Measurements from ENCODE around the gene ABCF2. TPM values are rescaled to one million over a fixed set of nuclear protein-coding genes. Genes with fewer than 3 reads are reported as not detected.
A peak's percentile ranks its signal among the peaks of the same experiment; 100 is the strongest.

Gene ABCF2
- total RNA-seq (ENCODE audit: insufficient read depth, low replicate concordance): 12.8 TPM

DNA sequence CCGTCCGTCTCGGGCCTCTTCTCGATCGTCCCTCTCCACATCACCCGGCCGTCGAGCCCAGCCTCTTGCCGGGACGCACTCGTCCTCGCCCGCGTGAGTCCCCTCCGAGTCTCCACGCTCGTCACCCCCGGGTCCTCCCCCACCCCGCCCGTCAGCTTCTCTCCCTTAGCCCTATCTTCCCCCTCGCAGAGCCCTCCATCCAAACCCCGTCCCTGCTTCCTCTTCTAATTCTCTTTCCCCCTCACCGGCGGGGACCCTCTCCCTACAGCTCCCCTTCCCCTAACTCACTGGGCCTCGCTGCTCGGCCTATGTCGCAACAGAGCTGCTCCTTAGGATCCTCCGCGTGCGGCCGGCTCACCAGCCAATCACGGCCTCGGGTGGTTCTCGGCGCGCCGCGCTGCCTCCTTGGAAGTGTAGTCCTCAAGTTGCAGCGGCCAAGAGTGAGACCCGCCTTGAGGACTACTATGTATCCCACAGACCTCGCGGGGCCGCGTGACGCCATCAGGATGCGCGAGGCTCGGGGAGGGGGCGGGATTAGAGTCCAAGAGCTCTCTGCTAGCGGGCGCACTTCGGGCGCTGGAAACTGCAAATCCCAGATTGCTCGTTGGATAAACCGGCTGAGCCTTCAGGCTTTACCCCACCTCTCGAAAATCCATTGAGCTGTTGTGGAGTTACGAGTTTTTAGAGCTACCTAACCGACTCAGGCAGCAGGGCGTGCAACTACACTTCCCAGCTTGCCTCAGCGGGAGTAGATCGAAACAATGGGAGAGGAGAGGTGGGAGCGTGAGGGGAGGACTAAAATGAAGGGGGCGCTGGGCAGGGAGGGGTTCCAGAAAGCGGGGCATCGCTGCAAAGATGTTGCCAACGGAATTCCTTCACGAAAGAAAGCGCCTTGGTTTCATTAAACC, at the start of gene ABCF2:
Gene ABCF2 (minus strand): TSS at position 331 of the 908 bp plus-strand sequence. CDS start 747 bp downstream, outside the sequence.
- peak; percentile 99 for DNase-seq (ENCODE audit: low spot score)

- no peak for DNase-seq (ENCODE audit: low spot score)
These were observed 49.0 kb upstream of the ABCF2 start for GRCh38 chr7:151275813-151276577.

DNA sequence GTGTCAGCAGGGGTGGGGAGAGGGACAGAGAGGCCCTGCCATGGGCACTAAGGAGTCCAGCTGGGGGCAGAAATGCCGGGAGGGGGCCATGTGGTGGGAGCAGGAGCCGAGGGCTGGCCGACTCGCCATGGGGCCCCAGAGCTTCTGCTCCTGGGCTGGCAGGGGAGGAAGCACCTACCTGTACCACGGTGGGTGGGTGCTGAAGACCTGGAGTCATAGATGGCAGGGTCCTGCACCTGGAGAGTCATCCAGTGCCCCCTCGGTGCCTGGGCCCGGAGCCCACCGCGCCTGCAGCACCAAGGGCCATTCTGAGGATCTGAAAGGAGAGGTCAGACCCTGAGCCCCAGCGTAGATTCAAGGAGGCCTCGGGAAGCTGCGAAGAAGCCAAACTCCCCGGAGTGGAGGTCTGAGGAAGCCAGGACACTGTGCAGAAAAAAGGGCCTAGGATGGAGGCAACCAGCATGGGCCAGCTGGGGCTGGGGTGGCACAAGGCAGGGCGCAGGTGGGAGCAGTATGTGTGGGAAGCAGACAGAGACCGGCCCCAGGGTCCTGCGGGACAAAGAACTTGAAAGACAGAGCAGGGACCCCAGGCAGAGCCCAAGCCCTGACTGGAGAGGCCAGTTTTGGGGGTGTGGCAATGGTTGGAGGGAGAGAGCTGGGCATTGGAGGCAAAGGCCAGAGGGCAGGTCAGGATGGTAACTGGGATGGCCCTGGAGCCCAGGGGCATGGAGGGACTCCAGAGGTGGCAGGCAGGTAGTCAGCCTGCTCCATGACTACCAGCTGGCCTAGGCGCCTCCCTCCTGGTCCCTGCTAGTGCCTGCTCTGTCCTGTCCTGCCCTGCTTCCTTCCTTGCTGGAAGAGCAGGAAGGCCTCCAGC, 48.2 kb upstream of the ABCF2 start:
- no peak for DNase-seq (ENCODE audit: low spot score)

DNA sequence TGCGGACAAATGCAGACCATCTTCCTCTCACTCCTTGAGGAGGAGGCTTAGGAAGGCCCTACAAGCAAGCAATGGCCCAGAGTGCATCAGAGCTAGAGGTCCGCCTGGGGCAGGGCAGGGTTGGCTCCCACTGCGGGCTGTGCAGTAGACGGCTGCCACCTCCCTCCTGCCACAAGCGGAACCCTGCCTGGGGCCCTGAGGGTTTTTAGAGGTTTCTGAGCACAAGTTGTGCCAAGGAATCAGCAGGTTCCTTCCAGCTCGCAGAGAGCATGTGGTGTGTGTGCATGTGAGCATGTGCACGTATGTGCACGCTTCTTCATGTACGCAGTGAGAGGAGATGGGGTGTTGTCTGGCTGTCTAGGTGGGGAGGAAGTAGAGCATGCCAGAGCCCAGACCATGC, 47.4 kb upstream of the ABCF2 start:
- no peak for DNase-seq (ENCODE audit: low spot score)

DNA sequence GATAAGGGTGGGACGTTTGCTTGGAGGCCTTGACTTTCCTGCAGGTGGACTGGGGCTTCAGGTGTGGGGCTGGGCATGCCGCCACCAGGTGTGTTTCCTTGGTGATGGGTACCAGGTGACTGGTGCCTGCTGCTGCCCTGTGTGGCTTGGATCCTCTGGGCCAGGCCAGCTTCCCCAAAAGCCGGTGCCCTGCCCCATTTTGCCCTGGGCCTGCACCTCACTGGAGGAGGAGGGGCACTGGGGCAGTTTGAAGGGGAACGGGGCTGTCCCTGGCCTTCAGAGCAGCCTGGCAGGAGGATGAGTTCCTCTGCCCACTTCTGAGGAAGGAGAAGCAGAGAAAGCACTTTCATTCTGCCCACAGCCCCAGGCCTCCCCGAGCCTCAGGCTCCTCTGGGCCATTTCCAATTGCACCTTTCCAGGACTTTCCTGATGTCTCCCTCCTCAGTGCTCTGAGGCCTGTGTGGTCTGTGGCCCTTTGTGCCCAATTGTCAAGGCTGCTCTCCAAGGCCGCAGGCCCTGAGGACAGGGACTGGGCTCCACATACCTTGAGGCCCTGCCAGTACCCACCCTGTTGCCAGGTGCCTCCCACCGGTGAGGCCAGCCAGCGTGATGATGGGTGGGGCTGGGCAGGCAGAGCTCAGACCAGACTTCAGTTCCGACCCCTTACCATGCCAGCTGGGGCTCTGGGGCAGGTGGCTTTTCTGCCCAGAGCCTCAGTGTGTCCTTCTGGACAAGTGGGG, 46.8 kb upstream of the ABCF2 start:
- DNase-seq (ENCODE audit: low spot score): no peak

GRCh38 chr7:151272877-151273276, 45.9 kb upstream of the ABCF2 start:
- no peak for DNase-seq (ENCODE audit: low spot score)

DNA sequence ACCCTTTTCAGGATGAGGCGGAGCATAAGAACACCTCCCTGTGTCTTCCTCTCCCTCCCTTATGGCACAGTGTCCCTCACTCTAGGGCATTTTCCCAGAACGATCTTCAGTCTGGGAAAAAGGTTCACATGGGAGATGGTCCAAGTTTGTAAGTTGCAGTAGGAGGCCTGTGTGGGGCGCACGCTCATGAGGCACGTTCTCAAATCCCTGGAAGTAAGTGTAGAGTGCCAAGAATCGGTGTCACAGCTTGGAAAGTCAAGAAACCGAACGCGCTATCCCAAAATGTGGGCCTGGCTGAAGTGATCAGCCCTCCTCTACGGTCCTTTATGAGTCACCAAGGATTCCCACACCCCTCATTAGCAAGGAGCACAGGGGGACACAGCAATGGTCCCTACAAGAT, 45.4 kb upstream of the ABCF2 start:
- no peak for DNase-seq (ENCODE audit: low spot score)

DNA sequence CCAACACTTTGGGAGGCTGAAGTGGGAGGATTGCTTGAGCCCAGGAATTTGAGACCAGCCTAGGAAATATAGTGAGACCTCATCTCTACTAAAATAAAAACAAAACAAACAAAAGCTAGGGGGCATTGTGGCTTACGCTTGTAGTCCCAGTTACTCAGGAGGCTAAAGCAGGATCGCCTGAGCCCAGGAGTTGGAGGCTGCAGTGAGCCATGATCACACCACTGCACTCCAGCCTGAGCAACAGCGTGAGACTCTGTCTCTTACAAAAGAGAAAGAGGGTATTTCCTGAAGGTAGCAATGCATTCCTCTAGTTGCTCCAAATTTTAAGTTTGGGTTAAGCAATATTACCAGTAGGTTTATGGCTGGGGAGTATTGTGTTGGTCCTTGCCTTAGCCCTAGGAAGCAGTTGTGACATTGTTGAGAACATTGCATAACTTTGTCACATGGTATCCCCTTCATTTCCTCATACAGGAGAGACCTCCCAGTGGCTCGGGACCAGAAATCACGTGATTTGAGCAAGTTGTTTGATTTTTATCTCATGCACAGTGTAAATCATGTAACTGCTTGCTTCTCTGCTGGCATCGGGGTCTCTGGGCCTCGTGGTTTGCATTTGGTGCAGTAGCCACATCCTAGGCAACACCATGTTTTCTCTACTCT, 44.8 kb upstream of the ABCF2 start:
- peak; percentile 31 for DNase-seq (ENCODE audit: low spot score)

GRCh38 chr7:151269511-151269910, 42.5 kb upstream of the ABCF2 start:
- DNase-seq (ENCODE audit: low spot score): no peak

DNA sequence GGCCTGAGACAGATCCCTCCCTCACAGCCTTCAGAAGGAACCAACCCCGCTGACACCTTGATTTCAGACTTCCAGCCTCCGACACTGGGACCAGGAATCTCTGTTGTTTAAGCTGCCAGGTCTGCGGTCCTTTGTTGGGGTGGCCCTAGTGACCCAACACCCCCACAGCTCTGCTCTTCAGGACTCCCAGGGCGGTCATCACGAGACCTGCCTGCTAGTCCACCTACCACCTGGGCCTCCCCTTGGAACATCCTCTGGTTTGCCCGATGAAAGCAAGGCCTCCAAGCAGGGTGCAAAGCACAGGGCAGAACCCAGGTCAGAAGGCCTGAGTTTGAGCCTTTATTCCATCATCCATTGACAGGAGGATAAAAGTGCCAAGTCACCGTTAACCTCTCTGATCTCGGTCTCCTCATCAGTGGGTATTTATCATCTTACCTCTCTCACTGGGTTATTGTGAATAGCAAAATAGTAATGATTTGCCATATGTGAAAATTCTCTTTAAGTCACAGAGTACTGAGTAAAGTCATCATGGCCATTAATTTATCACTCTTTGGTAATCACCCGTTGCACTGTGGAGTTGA, 38.4 kb upstream of the ABCF2 start:
- DNase-seq (ENCODE audit: low spot score): no peak

DNA sequence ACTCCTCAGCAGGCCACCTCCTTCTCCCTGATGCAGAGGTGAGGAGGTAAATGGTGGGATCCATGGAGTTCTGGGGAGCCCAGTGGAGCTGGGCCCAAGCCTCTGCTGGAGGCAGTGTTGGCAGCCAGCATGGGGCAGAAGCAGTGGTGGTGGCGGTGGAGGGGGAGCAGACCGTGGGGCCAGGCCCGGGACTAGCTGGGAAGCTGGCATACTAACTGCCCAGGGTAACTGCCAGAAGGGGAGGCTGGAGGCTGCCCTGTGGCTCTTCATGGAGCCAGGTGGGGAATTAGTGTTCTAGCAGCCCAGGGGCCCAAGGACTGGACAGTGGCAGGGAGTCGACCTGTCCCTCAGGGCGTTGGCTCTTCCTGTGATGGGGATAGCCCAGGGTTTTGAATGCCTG, 37.6 kb upstream of the ABCF2 start:
- no peak for DNase-seq (ENCODE audit: low spot score)

- peak; percentile 88 for DNase-seq (ENCODE audit: low spot score)
These were observed 34.5 kb upstream of the ABCF2 start for GRCh38 chr7:151261529-151261928.

DNA sequence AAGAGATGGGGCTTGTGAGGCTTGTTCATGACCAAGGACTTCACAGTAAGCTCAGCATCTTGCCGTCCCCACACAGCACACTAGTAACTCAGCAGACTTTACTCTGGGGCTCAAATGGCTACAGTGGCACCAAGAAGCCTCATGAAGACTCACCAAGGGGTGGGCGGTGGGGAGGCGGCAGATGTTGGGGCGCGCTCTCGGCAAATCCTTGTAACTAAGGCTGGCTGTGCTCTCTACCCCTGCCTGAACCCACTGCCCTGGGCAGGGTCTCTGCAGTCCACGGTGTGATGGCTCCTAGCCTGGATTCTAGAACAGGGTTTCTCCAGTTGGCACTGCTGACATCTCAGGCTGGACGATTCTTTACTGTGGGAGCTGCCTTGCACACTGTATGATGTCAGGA, 33.9 kb upstream of the ABCF2 start:
- no peak for DNase-seq (ENCODE audit: low spot score)

- DNase-seq (ENCODE audit: low spot score): no peak
These were observed 33.5 kb upstream of the ABCF2 start for GRCh38 chr7:151260471-151260870.

DNA sequence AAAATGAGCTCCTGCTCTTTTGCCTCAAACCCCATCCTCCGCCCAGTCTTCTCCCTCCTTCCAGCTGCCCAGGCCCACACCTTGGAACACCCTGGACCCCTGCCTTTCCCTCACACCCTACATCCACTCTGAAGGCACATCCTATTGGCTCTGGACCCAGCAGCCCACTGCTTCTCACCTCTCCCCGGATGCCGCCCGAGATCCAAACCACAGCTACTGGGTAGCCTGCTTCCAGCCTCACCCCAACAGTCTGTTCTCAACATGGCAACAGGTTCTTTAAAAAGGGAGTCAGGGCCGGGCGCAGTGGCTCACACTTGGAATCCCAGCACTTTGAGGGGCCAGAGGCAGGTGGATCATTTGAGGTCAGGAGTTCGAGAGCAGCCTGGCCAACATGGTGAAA, 31.0 kb upstream of the ABCF2 start:
- no peak for DNase-seq (ENCODE audit: low spot score)

- no peak for DNase-seq (ENCODE audit: low spot score)
These were observed 29.5 kb upstream of the ABCF2 start for GRCh38 chr7:151256410-151257045.

GRCh38 chr7:151255390-151255789, 28.4 kb upstream of the ABCF2 start:
- DNase-seq (ENCODE audit: low spot score): no peak

GRCh38 chr7:151254851-151255250, 27.8 kb upstream of the ABCF2 start:
- no peak for DNase-seq (ENCODE audit: low spot score)

DNA sequence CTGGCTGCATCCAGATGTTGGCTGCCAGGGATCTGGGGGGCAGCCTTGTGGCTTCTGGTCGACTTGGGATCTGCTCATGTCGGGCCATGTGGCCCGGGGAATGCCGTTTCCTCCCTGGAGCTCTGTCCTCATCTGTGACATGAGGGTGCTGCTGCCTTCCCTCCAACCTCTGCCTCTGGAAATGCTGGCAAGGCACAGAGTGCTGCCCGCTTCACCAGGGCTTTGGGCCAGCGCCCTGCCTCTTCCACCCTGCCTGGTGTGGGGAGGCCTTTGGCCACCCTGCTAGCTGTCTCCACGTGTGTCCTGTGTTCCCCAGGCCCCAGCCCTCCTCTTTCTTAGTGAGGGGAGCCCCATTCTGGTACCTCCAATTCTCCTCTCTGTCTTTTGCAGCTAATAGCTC, 27.3 kb upstream of the ABCF2 start:
- DNase-seq (ENCODE audit: low spot score): no peak

Measured in umbilical cord (tissue), 2 donors.